K562 (cell line): Measurements from ENCODE around the gene PRPF6. TPM values are rescaled to one million over a fixed set of nuclear protein-coding genes. Genes with fewer than 3 reads are reported as not detected.

ENCODE experiments used
- ASH1L ChIP-seq: fragments of 450-650 bp; IDR thresholded peaks from 2 replicates; pipeline ENCODE4 v1.6.1; 2018; ENCODE audit warnings: borderline replicate concordance, mild to moderate bottlenecking, low read depth; ENCODE audit not compliant: partially characterized antibody
- ATF7 ChIP-seq: fragments of 450-650 bp; IDR thresholded peaks from 2 replicates; pipeline ENCODE4 v1.7.1; 2014; ENCODE audit warnings: mild to moderate bottlenecking, moderate library complexity
- HCFC1 ChIP-seq: IDR thresholded peaks from 2 replicates; pipeline ENCODE4 v1.6.1; 2012; ENCODE audit warnings: low read depth, low read length, improper control_type of control experiment
- JUN ChIP-seq, 2 experiments: sonication (generic) in 1 of 2; formaldehyde crosslinking in 1 of 2; IDR thresholded peaks; 2 replicates each; pipeline versions ENCODE4 v1.6.1 to v1.8.0; 2012 to 2022; ENCODE audit warnings: borderline replicate concordance in 2 of 2, mild to moderate bottlenecking in 2 of 2, improper control_type of control experiment in 1 of 2, low read depth in 1 of 2, low read length in 1 of 2, missing genetic modification reagents in 1 of 2
- JUND ChIP-seq, 2 experiments: IDR thresholded peaks; 2 replicates in 1 of 2; 3 replicates in 1 of 2; pipeline ENCODE4 v1.6.1; 2011; ENCODE audit warnings: borderline replicate concordance in 2 of 2, low read depth in 2 of 2, low read length in 2 of 2, improper control_type of control experiment in 1 of 2, missing biosample characterization in 1 of 2, missing genetic modification characterization in 1 of 2, missing genetic modification reagents in 1 of 2
- KDM2B ChIP-seq: fragments of 250-450 bp; sonication (Bioruptor Pico); IDR thresholded peaks from 2 replicates; pipeline ENCODE4 v1.8.0; 2021; ENCODE audit warnings: mild to moderate bottlenecking, moderate library complexity
- KLF13 ChIP-seq: fragments of 450-650 bp; IDR thresholded peaks from 2 replicates; pipeline ENCODE4 v1.6.1; 2016; ENCODE audit warnings: missing genetic modification characterization, low read depth, mild to moderate bottlenecking, missing compliant biosample characterization, moderate library complexity, borderline replicate concordance
- KLF6 ChIP-seq: fragments of 250-450 bp; sonication (Bioruptor Pico); IDR thresholded peaks from 2 replicates; pipeline ENCODE4 v1.4.0; 2020; ENCODE audit warnings: mild to moderate bottlenecking, moderate library complexity, borderline replicate concordance
- MAZ ChIP-seq, 2 experiments: fragments of 450-650 bp in 1 of 2; sonication (generic) in 1 of 2; formaldehyde crosslinking; IDR thresholded peaks in 1 of 2; conservative IDR thresholded peaks in 1 of 2; 2 replicates each; pipeline versions ENCODE4 v1.4.0 to v1.5.0; 2020; ENCODE audit warnings: mild to moderate bottlenecking in 1 of 2, missing genetic modification reagents in 1 of 2
- MTA3 ChIP-seq: fragments of 450-650 bp; formaldehyde crosslinking; IDR thresholded peaks from 2 replicates; pipeline ENCODE4 v1.6.1; 2017; ENCODE audit warnings: mild to moderate bottlenecking, borderline replicate concordance
- NFATC3 ChIP-seq: fragments of 450-650 bp; IDR thresholded peaks from 2 replicates; pipeline ENCODE4 v1.6.1; 2017; ENCODE audit warnings: mild to moderate bottlenecking
- NR2C2 ChIP-seq, 2 experiments: fragments of 200-800 bp in 1 of 2; sonication (Bioruptor generic) in 1 of 2; sonication (generic) in 1 of 2; formaldehyde crosslinking in 1 of 2; IDR thresholded peaks; 2 replicates each; pipeline versions ENCODE4 v1.6.1 to v1.8.0; 2016 to 2022; ENCODE audit warnings: mild to moderate bottlenecking in 1 of 2, missing compliant biosample characterization in 1 of 2, missing genetic modification characterization in 1 of 2, missing genetic modification reagents in 1 of 2
- NRF1 ChIP-seq, 2 experiments: fragments of 450-650 bp; IDR thresholded peaks in 1 of 2; conservative IDR thresholded peaks in 1 of 2; 2 replicates each; pipeline ENCODE4 v1.6.1; 2014; ENCODE audit warnings: mild to moderate bottlenecking in 2 of 2
- PHB ChIP-seq: fragments of 250-450 bp; sonication (Bioruptor Pico); IDR thresholded peaks from 2 replicates; pipeline ENCODE4 v1.5.0; 2021
- POLR2G ChIP-seq: fragments of 200-400 bp; formaldehyde crosslinking; IDR thresholded peaks from 2 replicates; pipeline ENCODE4 v1.6.1; 2017; ENCODE audit warnings: low read depth, mild to moderate bottlenecking, antibody characterized with exemption, low read length, moderate library complexity
- RB1 ChIP-seq: fragments of 450-650 bp; IDR thresholded peaks from 2 replicates; pipeline ENCODE4 v1.6.1; 2017; ENCODE audit warnings: low read depth, mild to moderate bottlenecking
- SNRNP70 ChIP-seq: fragments of 200-400 bp; formaldehyde crosslinking; optimal IDR thresholded peaks from 2 replicates; pipeline ENCODE3; 2017; ENCODE audit warnings: low read depth, low read length
- SP1 ChIP-seq: sonication (generic); formaldehyde crosslinking; IDR thresholded peaks from 2 replicates; pipeline ENCODE4 v1.8.1; 2022; ENCODE audit warnings: mild to moderate bottlenecking, missing genetic modification reagents
- TEAD1 ChIP-seq, 2 experiments: fragments of 450-650 bp in 1 of 2; sonication (generic) in 1 of 2; formaldehyde crosslinking; IDR thresholded peaks; 2 replicates each; pipeline versions ENCODE4 v1.4.0 to v1.8.0; 2020 to 2022; ENCODE audit warnings: mild to moderate bottlenecking in 2 of 2, missing genetic modification reagents in 1 of 2
- U2AF2 ChIP-seq: fragments of 200-400 bp; formaldehyde crosslinking; optimal IDR thresholded peaks from 2 replicates; pipeline ENCODE3; 2017; ENCODE audit warnings: low read depth, mild to moderate bottlenecking, low read length
- ZBTB7A ChIP-seq: IDR thresholded peaks from 2 replicates; pipeline ENCODE4 v1.6.1; 2011; ENCODE audit warnings: low read depth, mild to moderate bottlenecking, low read length, moderate library complexity, borderline replicate concordance; ENCODE audit not compliant: control insufficient read depth
- ZNF354B ChIP-seq: fragments of 250-450 bp; sonication (Bioruptor Pico); IDR thresholded peaks from 2 replicates; pipeline ENCODE4 v1.4.0; 2020
- ZNF584 ChIP-seq: fragments of 200-800 bp; sonication (Bioruptor generic); IDR thresholded peaks from 2 replicates; pipeline ENCODE4 v1.6.1; 2016; ENCODE audit warnings: low read depth, mild to moderate bottlenecking, missing genetic modification characterization, missing compliant biosample characterization
- polyA plus RNA-seq, 8 experiments: library from polyadenylated mRNA; depleted of rRNA in 4 of 8; stranded (reverse) in 5 of 8; unstranded in 3 of 8; fragments of >200 nt; fragmentation: Nextera tagmentation in 2 of 8; fragmentation: Illumina TruSeq in 1 of 8; extraction: Ambion mirVana in 2 of 8; extraction: Trizol in 1 of 8; gene quantifications; 2 replicates each; pipeline versions ENCODE4 v1.2.1 to v1.2.3, GENCODE V29; 2011 to 2014; ENCODE audit warnings: inconsistent platforms in 1 of 8, missing spikeins in 1 of 8
- total RNA-seq, 7 experiments: library from RNA; depleted of rRNA in 6 of 7; stranded (reverse); fragments of >200 nt in 6 of 7; fragmentation: Illumina TruSeq in 2 of 7; extraction: Trizol in 2 of 7; gene quantifications; 2 replicates each; pipeline versions ENCODE4 v1.2.1 to v1.2.3, GENCODE V29; 2011 to 2021; ENCODE audit warnings: low replicate concordance in 1 of 7
- TF ChIP-seq, protein P1 (sequence below): fragments of 450-650 bp; IDR thresholded peaks from 2 replicates; pipeline ENCODE4 v1.6.1; 2016
- TF ChIP-seq, protein P2 (sequence below): fragments of 250-450 bp; sonication (Bioruptor Pico); IDR thresholded peaks from 2 replicates; pipeline ENCODE4 v1.4.0; 2020; ENCODE audit warnings: borderline replicate concordance
- TF ChIP-seq, protein P3 (sequence below): fragments of 250-450 bp; sonication (Bioruptor Pico); IDR thresholded peaks from 2 replicates; pipeline ENCODE4 v1.9.0; 2021; ENCODE audit warnings: mild to moderate bottlenecking

PRPF6 gene
- total and polyA plus RNA-seq, 9 of the 15 experiments (the other 6 are each of a cell fraction or from before 2014, with no cell fraction given): 4.2 to 83.2 (median 59.9) TPM

DNA sequence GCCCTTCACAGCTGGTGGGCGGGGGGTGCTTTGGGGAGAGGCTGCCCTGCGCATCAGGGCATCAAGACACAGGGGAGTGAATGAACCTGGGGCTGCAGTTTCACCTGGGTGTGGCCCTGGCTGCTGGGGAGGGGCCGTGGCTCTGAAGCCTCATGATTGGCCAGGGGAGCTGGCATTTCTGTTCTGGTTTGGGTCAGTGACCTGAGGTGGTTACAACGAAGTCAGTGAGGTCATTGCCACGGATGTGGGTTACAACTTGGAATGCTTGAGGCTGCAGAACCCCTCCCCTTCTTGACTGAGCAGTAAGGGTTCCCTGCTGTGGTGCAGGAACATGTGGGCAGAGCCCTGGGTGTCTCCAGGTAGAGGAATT lies 85.0 kb downstream of the PRPF6 start (continued):
- TF ChIP-seq NR2C2 (CRISPR knock-in tag; IDR thresholded peaks at IDR 0.05): no peak
- TF ChIP-seq NR2C2 (tag; IDR thresholded peaks at IDR 0.05): peak; percentile 75; the same call in 1 of the 2 replicates
- TF ChIP-seq SP1 (CRISPR knock-in tag): no peak
- TF ChIP-seq JUND (IDR thresholded peaks at IDR 0.05; ENCODE audit: borderline replicate concordance, low read depth, low read length): peak; percentile 60; the same call in 1 of the 2 replicates
- TF ChIP-seq JUND (tag; IDR thresholded peaks at IDR 0.05; ENCODE audit: borderline replicate concordance, low read depth, low read length): peak; percentile 38; the same call in 1 of the 3 replicates
- no peak for TF ChIP-seq SNRNP70
- peak; percentile 3; the same call in 1 of the 2 replicates for TF ChIP-seq ZBTB7A
- no peak for TF ChIP-seq ZNF584 (CRISPR knock-in tag)
- no peak for TF ChIP-seq MTA3
- no peak for TF ChIP-seq KDM2B (CRISPR knock-in tag)
- no peak for TF ChIP-seq U2AF2
- peak in 1 of 2 experiments; percentile 80; a peak in 2 of 4 replicates for TF ChIP-seq TEAD1 (CRISPR knock-in tag; IDR thresholded peaks at IDR 0.05)
- TF ChIP-seq NRF1 (conservative IDR thresholded peaks at IDR 0.05 in 1 of 2, IDR thresholded peaks at IDR 0.05 in 1 of 2): peak; percentile 46 to 47; a peak in 3 of 4 replicates
- TF ChIP-seq, protein P1, sequence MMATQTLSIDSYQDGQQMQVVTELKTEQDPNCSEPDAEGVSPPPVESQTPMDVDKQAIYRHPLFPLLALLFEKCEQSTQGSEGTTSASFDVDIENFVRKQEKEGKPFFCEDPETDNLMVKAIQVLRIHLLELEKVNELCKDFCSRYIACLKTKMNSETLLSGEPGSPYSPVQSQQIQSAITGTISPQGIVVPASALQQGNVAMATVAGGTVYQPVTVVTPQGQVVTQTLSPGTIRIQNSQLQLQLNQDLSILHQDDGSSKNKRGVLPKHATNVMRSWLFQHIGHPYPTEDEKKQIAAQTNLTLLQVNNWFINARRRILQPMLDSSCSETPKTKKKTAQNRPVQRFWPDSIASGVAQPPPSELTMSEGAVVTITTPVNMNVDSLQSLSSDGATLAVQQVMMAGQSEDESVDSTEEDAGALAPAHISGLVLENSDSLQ: peak; percentile 79
- TF ChIP-seq, protein P2, sequence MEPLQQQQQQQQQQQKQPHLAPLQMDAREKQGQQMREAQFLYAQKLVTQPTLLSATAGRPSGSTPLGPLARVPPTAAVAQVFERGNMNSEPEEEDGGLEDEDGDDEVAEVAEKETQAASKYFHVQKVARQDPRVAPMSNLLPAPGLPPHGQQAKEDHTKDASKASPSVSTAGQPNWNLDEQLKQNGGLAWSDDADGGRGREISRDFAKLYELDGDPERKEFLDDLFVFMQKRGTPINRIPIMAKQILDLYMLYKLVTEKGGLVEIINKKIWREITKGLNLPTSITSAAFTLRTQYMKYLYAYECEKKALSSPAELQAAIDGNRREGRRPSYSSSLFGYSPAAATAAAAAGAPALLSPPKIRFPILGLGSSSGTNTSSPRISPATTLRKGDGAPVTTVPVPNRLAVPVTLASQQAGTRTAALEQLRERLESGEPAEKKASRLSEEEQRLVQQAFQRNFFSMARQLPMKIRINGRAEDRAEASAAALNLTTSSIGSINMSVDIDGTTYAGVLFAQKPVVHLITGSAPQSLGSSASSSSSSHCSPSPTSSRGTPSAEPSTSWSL (CRISPR knock-in tag): no peak
- TF ChIP-seq JUN (IDR thresholded peaks at IDR 0.05; ENCODE audit: borderline replicate concordance, low read depth, low read length): 0 out of 2 replicates have a peak, but pooled peaks have one; percentile 19
- no peak for TF ChIP-seq JUN (CRISPR knock-in tag; IDR thresholded peaks at IDR 0.05; ENCODE audit: borderline replicate concordance)
- TF ChIP-seq ZNF354B (CRISPR knock-in tag): no peak
- no peak for TF ChIP-seq RB1
- no peak for TF ChIP-seq ASH1L
- TF ChIP-seq HCFC1: no peak
- TF ChIP-seq PHB (CRISPR knock-in tag): no peak
- TF ChIP-seq NFATC3: no peak
- TF ChIP-seq, protein P3, sequence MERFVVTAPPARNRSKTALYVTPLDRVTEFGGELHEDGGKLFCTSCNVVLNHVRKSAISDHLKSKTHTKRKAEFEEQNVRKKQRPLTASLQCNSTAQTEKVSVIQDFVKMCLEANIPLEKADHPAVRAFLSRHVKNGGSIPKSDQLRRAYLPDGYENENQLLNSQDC: no peak
- TF ChIP-seq POLR2G: 0 out of 2 replicates have a peak, but pooled peaks have one; percentile 38
- peak; percentile 80 for TF ChIP-seq ATF7
- 0 out of 4 replicates have a peak, but pooled peaks of 1 of the 2 experiments have one; percentile 20 for TF ChIP-seq MAZ (CRISPR knock-in tag; conservative IDR thresholded peaks at IDR 0.05 in 1 of 2, IDR thresholded peaks at IDR 0.05 in 1 of 2)
- no peak for TF ChIP-seq KLF6 (CRISPR knock-in tag)
- no peak for TF ChIP-seq KLF13 (tag)
